Measurements from ENCODE around the gene ZNF618. TPM values are rescaled to one million over a fixed set of nuclear protein-coding genes. Genes with fewer than 3 reads are reported as not detected.
A peak's percentile ranks its signal among the peaks of the same experiment; 100 is the strongest.

Gene ZNF618
- 11.0 TPM for polyA plus RNA-seq (2013, experiment 1 of 2; ENCODE audit: insufficient read length)
- polyA plus RNA-seq (2013, experiment 2 of 2; ENCODE audit: insufficient read length) = 9.5 TPM

DNA sequence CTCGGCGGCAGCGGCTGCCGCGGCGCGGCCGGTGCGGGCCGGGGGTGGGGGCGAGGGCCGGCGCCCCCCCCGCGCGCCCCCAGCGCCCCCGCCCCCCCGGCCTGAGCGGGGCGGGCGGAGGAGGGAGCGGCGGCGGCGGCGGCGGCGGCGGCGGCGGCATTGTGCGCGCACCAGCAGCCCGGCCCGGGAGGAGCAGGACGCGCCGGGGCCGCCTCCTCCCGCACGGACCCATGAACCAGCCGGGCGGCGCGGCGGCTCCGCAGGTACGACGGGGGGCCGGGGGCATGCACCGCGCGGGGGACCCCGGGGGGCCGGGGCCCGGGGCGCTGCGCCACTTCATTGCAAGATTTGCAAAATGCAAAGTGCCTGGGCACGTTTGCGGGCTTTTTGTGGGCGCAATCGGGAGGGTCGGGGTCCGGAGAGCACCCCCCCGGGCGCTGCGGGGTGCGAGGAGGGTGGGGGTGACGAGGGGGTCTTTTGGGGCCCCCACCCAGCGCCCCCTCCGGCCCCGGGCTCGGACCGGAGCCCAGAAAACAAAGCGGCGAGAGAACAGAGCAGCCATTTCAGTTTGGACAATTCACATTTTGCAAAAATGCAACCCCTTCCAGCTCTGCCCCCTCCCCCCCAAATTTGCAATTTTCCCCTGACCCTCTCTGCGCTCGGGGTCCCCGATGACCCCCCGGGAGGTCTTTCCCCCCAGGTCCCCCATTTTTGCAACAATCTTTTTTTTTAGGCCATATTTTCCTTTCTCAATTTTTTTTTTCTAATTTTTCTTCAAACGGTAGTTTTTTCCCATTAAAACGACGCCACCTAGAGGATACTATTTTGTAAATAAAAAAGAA is at the start of gene ZNF618:
Gene ZNF618 (plus strand): TSS at position 159 of the 842 bp plus-strand sequence. CDS start 72 bp downstream, at position 231.
- DNase-seq = peak; percentile 45

- DNase-seq = peak; percentile 66
These were observed 47.9 kb upstream of the ZNF618 start for GRCh38 chr9:113828221-113828620.

GRCh38 chr9:113837334-113837733 is 38.8 kb upstream of the ZNF618 start:
- peak; percentile 63 for DNase-seq

GRCh38 chr9:113842086-113842485 is 34.0 kb upstream of the ZNF618 start:
- peak; percentile 36 for DNase-seq

- peak; percentile 45 for DNase-seq
These were observed 31.6 kb upstream of the ZNF618 start for GRCh38 chr9:113844466-113844865.

DNA sequence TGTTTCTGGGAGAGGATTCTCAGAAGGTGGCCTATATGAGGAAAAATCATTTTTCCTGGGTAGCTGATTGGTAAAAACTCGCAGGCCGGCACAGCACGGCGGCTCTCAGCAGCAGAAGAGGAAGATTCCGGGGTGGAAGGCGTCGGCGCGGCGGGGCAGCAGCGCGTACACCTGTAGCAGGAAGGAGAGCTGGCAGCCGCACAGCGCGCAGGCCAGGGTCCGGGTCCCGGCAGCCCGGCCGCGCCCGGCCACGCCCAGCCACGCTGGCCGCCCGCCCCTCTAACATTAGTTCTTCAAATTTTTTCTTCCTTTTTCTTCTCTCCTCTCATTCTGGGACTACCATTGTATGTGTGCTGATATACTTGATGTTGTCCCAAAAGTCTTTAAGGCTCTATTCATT is 24.8 kb upstream of the ZNF618 start:
- DNase-seq = no peak

GRCh38 chr9:113851873-113852272 is 24.2 kb upstream of the ZNF618 start:
- DNase-seq = no peak

DNA sequence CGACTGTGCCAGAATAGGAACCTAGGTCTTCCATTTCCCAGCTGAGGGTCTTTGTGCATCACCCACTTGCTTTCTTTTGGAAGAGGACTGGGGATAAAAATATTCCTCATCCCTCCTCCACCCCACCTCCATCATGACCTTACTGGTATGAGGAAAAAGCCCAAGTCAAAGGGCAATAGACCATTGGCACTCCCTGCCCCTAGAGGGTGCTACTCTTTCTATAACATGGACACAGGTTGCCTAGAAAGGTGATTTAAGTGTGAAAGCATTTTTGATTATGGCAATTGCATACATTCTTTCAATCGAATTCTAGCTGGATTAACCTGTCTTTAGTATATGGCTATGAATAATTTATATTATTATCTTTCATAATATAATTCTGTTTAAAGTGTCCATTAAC is 22.8 kb upstream of the ZNF618 start:
- no peak for DNase-seq

DNA sequence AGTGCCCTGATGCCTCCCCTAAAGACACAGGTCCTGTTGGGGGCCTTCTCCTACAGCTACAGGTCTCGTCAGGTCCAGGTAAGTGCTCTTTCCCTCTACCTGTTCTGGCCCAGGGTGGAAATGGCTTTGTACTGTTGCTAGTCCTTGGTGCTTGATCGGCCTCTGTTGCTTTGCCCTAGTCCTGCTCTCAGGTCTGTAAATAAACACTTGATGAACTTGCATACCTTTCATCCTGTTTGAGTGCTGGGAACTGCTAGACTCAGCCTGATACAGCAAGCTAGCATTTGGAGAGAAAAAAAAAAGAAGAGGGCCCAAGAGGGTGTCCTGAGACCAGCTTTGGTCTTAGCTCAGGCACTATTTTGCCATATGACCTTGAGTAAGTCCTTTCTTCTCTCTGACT is 21.8 kb upstream of the ZNF618 start:
- no peak for DNase-seq

GRCh38 chr9:113857875-113858274 is 18.2 kb upstream of the ZNF618 start:
- DNase-seq = no peak

GRCh38 chr9:113858282-113858681 is 17.8 kb upstream of the ZNF618 start:
- no peak for DNase-seq

- no peak for DNase-seq
These were observed 12.8 kb upstream of the ZNF618 start for GRCh38 chr9:113863345-113863744.

- no peak for DNase-seq
These were observed 7.6 kb upstream of the ZNF618 start for GRCh38 chr9:113868501-113868900.

DNA sequence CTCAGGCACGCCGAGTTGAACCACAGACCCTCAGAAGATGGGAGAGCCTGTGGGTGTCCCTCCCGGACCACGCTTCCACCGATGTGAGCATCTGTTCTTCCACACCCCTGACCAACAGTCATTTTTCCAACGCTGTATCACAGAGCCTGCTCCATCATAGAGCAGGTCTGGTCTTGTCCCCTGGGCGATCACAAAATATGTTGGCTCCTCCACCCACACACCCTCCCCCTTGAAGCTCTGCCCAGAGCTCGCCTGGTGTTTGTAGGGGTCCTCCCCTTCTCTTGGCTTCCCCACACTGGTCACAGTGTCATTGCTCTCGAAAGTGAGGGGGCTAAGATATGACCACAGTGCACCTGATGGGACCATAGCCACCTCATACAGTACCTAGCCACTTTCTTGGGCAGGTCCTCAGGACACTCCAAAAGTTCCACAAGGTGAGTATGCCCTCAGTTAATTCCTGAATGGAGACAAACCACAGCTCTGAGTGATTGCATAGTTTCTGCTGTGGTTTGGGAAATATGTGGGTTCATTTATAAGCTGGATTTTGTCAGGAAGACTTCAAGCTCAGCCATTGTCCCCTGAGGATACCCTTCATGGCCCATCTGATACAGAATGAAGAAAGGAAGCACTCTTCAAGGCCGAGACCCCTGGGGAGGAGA is 3.5 kb upstream of the ZNF618 start:
- no peak for DNase-seq

- DNase-seq = no peak
These were observed 2.7 kb upstream of the ZNF618 start for GRCh38 chr9:113873446-113873845.

DNA sequence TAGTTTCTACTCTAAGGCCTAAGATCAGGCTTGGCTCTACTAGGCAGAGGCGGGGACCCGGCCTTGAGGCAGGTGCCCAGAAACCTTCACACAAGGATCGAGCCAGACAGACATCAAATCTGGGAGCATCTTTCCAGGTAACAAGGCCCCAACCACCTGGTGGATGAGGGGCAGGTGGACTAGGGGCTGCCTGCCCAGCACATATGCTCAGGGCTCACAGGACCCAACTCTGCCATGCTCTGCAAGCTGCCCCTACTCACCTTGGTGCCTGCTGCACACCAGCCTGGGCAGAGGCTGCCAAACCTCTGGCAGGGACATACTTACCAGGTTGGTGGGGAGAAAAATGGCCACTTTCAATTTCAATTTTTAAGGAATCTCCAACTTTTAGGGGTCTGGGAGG is 2.2 kb upstream of the ZNF618 start:
- no peak for DNase-seq

DNA sequence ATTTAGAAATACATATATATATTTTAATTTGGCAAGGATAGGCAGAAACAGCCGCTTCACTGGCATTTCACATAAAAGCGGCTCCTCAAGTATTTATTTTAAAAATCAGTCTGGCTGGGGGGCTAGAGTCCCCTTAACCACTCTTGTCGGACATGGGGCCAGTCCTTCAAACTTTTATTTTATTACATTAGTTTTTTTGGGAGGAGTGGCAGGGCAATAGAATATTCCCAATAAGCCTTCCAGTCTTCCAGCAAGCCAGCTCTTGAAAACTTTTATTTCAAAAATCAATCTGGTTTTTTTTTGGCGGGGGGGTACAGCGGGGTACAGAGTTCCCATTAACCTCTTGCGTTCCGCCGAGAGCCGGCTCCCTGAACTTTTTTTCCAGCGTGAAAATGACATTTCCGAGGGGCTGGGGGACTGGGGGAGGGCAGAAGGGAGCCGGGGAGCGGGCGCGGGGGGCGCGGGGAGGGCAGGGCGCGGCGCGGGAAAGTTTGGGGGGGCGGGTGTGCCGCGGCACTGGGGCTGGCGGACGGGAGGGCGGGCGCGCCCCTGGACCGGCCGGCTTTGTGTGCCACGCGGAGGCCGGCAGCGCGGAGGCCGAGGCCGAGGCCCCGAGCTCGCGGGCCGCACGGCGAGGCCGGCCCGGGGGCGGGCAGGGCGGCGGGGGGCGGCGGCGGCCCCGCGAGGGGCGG is 504 bp upstream of the ZNF618 start:
- peak; percentile 37 for DNase-seq

- DNase-seq = no peak
These were observed 872 bp downstream of the ZNF618 start for GRCh38 chr9:113876993-113877368.

GRCh38 chr9:113879318-113879717 is 3.2 kb downstream of the ZNF618 start:
- no peak for DNase-seq

GRCh38 chr9:113879911-113880310 is 3.8 kb downstream of the ZNF618 start:
- DNase-seq = peak; percentile 48

GRCh38 chr9:113882181-113882580 is 6.1 kb downstream of the ZNF618 start:
- DNase-seq = no peak

DNA sequence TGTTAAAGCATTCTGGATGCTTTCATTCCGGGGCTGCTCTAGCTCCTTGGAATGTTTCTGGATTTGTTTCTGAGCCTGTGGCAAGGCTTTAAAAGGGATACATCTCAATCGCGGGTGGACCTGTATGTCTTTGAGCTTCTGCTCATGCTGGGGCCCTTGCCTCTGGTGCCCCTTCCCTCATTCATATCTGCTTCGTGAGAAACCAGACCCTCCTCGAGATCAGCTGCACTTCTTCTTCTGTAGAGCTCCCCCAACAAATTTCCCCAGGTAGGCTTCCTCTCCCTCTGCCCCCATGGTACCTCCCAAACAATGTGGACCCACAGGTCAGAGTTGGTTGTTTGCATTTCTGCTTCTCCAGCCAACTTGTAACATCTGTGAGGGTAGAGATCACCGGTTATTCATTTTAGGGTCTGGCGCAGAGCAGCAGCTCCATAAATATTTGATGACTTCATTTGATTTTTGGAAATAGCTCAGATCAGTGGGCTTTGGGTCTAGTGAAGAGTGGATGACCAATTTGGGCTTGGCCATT is 6.6 kb downstream of the ZNF618 start:
- no peak for DNase-seq

Measured in fibroblast of skin of back (primary cell).